ENCODE results near the gene UCP2. TPM values are rescaled to one million over a fixed set of nuclear protein-coding genes. Genes with fewer than 3 reads are reported as not detected.

UCP2 gene
- total and polyA plus RNA-seq, 9 of the 15 experiments (the other 6 are each of a cell fraction or from before 2014, with no cell fraction given): 19.2 to 216 (median 87.9) TPM

DNA sequence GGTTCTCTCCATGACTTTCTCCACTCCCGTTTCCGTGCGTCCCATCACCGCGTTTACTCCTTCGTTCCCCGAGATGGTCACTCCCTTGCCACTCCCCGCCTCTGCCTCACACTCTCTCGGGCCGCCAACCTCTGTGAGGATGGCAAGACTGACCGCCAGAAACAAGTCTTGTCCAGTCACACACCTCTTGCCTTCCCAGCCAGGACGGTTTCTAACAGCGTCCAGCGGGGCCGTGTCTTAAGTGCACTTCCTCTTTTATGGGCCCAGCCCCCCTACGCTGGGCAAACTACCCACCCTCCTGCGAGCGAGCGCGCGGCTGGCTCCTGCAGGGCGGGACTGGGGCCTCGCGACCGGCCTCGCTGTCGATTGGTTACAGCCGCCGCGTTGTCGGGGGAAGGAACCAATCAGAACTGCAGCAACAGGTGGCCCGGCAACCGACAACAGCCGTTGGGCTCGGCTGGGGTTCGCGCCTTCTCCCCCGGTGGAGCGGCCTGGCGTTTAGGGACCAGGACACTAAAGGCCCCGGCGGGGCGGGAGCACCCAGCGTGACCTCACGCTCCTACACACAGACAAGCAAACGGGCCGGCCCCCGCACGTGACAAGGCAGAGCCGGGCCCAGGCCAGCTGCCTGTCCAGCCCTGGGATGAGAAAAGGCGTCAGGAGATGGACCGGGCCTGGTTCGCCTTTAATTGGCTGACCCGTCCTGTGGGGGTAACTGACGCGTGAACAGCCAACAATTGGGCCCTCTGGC lies 522 bp upstream of the UCP2 start (continued):
- no peak for TF ChIP-seq CTCFL (IDR thresholded peaks at IDR 0.05; ENCODE audit: borderline replicate concordance, insufficient read depth, low read depth, low read length, poor library complexity, severe bottlenecking)
- TF ChIP-seq ZNF239 (CRISPR knock-in tag; IDR thresholded peaks at IDR 0.05): peak; percentile 8; the same call in 1 of the 2 replicates
- TF ChIP-seq NFE2L1 (tag; IDR thresholded peaks at IDR 0.05; ENCODE audit: borderline replicate concordance, low read depth): no peak
- TF ChIP-seq ZBED1 (IDR thresholded peaks at IDR 0.05): no peak
- TF ChIP-seq MTF1 (CRISPR knock-in tag; IDR thresholded peaks at IDR 0.05; ENCODE audit: borderline replicate concordance): no peak
- TF ChIP-seq PATZ1 (CRISPR knock-in tag; IDR thresholded peaks at IDR 0.05; ENCODE audit: borderline replicate concordance): no peak
- TF ChIP-seq ZNF143 (CRISPR knock-in tag; IDR thresholded peaks at IDR 0.05): no peak
- no peak for TF ChIP-seq RAD21 (CRISPR knock-in tag; conservative IDR thresholded peaks at IDR 0.05 in 1 of 2, IDR thresholded peaks at IDR 0.05 in 1 of 2)
- TF ChIP-seq CREM (IDR thresholded peaks at IDR 0.05; ENCODE audit: low read depth): peak; percentile 80
- TF ChIP-seq CCNT2 (IDR thresholded peaks at IDR 0.05; ENCODE audit: borderline replicate concordance, extremely low read depth, insufficient read length, low read depth, low read length): peak; percentile 88
- no peak for TF ChIP-seq MCM2 (IDR thresholded peaks at IDR 0.05; ENCODE audit: low read depth)
- TF ChIP-seq ATF3 (IDR thresholded peaks at IDR 0.05): peak; percentile 77
- peak; percentile 93; the same call in 1 of the 2 replicates for TF ChIP-seq ATF3 (CRISPR knock-in tag; conservative IDR thresholded peaks at IDR 0.05)
- no peak for TF ChIP-seq ILF3 (IDR thresholded peaks at IDR 0.05; ENCODE audit: borderline replicate concordance)
- TF ChIP-seq BCL6 (CRISPR knock-in tag; IDR thresholded peaks at IDR 0.05): no peak
- no peak for TF ChIP-seq TRIM28 (IDR thresholded peaks at IDR 0.05)
- no peak for TF ChIP-seq SRSF7 (optimal IDR thresholded peaks at IDR 0.05; ENCODE audit: low read depth, low read length)
- TF ChIP-seq ZNF124 (CRISPR knock-in tag; IDR thresholded peaks at IDR 0.05): no peak
- TF ChIP-seq FOXJ2 (tag; IDR thresholded peaks at IDR 0.05): peak; percentile 90
- TF ChIP-seq KLF6 (CRISPR knock-in tag; IDR thresholded peaks at IDR 0.05; ENCODE audit: borderline replicate concordance): peak; percentile 46; the same call in 1 of the 2 replicates
- no peak for TF ChIP-seq ZNF217 (CRISPR knock-in tag; IDR thresholded peaks at IDR 0.05)
- TF ChIP-seq PHTF2 (CRISPR knock-in tag; IDR thresholded peaks at IDR 0.05): 0 out of 2 replicates have a peak, but pooled peaks have one; percentile 54

Measured in K562 (cell line).